GM12892 (cell line): ENCODE results near the gene KLF7.

Experiments used
- POLR2AphosphoS5 ChIP-seq: IDR thresholded peaks from 2 replicates; pipeline ENCODE4 v1.6.1; 2011; ENCODE audit warnings: low read depth, low read length, control low read depth
- TAF1 ChIP-seq: IDR thresholded peaks from 2 replicates; pipeline ENCODE4 v1.6.1; 2011; ENCODE audit warnings: low read depth, mild to moderate bottlenecking, control low read depth, low read length, borderline replicate concordance

DNA sequence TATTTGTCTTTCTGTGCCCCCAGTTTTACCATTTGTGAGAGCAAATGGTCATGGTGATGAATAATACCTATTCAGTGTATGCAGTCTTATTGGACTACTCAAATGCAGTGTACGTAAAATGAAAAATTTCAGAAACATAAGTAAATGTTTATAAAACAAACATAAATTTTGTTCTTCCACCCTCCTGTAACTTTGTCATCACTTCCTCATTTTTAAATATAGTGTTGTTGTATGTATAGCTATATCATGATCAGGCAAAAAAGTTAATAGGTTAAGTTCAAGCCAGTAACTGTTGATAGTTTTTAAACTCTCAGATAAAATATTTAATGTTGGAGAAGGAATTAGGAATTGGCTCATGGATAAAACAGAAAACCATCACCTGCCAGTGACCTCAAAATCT is 93.2 kb downstream of the KLF7 start:
- TF ChIP-seq TAF1 (no peak), POLR2AphosphoS5 (no peak)
